Right renal cortex interstitium (tissue), 3 donors: ENCODE measurements around the gene CNDP2. TPM values are rescaled to one million over a fixed set of nuclear protein-coding genes. Genes with fewer than 3 reads are reported as not detected.
"Not testable (repeated sequence)": the region's sequence is repeated elsewhere in the genome, so short reads cannot be mapped to it uniquely, and the experiment has no call there.

Experiments used
- DNase-seq, 3 donors: peaks; one replicate each; pipeline ENCODE4 v3.0.0-alpha.2; 2013; ENCODE audit warnings: low read depth in 3 of 3, low spot score in 2 of 3
- polyA plus RNA-seq, 3 donors: library from polyadenylated mRNA; unstranded; fragments of 120-200 nt; gene quantifications; one replicate each; pipeline ENCODE4 v1.2.1, GENCODE V29; 2013; ENCODE audit not compliant: insufficient read length in 3 of 3

CNDP2 gene
- polyA plus RNA-seq, 3 donors = 257 to 308 (median 263) TPM

GRCh38 chr18:74498712-74499627, 2.8 kb downstream of the CNDP2 start:
- DNase-seq = no peak

DNA sequence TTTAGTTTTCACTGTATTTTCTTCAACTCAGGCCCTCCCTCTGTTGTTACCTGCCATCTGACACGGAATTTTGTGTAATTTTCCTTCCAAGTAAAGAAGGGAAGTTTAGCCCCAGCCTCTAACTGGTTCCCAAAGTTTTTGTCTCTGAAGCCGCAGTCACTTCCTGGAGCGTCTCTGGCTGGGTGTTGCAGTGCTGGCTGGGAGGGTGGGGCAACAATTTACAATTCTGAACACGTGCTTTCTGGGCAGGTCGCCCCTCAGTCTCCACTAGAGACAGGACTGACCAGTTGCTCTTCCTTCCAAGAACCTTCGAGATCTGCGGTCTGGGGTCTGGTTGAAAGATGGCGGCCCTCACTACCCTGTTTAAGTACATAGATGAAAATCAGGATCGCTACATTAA, 3.5 kb downstream of the CNDP2 start:
- DNase-seq = no peak

GRCh38 chr18:74500372-74500771, 4.2 kb downstream of the CNDP2 start:
- no peak for DNase-seq

- not testable (repeated sequence) for DNase-seq
Measured at GRCh38 chr18:74500774-74501173, 4.6 kb downstream of the CNDP2 start.

GRCh38 chr18:74501386-74501785, 5.2 kb downstream of the CNDP2 start:
- no peak for DNase-seq

- DNase-seq = no peak
Measured at GRCh38 chr18:74503137-74503536, 7.0 kb downstream of the CNDP2 start.

DNA sequence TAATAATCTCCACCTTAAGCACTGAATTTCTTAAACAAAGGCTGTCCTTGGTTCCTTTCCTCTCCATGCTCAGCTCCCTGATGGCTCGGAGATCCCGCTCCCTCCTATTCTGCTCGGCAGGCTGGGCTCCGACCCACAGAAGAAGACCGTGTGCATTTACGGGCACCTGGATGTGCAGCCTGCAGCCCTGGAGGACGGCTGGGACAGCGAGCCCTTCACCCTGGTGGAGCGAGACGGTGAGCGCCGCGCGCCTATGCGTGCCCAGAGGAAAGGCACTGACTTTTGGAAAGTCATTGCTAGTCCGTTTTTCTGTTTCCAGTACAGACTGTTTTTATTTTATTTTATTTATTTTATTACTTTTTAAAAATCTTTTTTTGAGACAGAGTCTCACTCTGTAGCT, 9.6 kb downstream of the CNDP2 start:
- no peak for DNase-seq

DNA sequence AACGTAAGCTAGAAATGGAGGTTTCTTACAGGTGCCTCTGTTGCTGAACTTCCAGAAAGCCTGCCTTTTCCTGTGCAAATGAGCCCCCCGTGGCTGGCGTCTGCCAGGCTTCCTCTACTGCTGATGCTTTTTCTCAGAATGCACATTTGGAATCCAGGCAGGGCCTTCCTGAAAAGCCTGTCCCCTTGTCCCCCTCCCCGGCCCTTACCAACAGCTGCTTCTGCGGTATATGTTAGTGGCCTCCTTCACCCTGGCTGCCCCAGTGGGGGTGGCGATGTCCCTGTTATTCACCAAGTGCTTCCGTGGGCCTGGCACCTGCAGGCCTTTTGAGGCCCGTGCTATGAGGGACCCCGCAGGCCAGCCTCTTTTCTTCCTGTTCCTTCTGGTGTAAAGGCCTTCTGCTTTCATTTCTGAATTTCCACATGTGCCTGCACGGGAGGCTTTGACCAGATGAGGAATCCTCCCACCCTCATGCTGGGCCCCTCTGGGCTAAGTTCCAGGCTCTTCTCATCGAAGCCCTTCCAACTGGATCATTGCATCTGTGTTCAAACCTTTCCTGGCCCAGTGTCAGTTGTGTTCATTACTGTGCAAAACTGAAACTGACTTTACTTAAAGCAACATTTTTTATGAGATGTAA, 10.4 kb downstream of the CNDP2 start:
- no peak for DNase-seq

DNA sequence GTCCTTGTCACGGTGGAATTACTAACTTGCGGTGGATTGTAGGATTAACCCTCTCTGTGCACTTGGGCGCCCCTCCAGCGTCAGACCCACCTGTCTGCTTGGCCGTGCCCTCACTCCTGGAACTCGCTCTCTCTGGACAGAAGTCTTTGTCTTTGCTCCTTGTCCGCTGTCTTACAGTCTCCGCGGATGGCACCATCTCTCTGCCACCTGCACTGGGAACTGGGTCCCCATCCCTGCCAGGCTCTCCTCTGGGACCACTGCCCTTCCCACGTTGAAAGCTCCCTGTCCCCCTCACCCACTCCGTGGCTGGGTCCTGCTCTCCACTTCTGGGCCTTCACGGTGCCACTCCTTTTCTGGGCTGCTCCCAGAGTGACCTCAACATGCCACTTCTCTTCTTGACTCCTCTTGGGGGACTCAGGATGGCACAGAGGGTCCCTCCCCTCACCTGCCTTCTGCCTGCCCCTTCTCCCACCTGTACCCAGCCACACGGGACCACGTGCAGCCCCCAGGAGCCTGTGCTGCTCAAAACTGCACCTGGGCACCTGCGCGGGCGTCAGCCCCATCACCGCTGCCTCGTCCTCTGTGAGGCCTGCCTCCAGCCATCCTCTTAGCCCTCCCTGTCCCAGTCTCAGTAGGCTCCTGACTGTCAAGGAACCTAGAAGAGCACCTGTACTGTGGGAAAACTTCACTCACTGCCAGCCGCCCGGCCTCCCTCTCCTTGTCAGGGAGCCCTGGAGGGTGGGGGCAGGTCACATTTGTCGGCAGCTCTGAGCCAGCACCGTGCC, 11.1 kb downstream of the CNDP2 start:
- DNase-seq = no peak

- no peak for DNase-seq
Measured at GRCh38 chr18:74507927-74508326, 11.8 kb downstream of the CNDP2 start.

DNA sequence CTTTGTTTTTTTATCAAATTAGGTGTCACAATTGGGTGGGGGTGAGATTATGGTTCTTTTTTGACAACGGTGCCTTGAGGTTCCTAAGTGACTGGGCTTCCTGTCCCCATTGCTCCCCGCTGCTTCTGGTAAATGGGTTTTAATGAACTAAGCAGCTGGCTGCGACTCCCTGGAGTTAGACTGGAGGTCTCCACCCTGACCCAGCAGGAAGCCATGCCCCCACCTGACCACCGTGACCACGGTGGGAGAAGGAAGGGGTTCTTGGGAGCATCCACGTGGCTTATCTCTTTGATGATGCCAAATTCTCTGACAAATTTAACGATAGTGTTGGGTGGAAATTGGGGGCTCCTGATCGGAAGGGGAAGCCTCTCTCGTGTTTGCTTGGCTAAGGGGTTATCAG, 12.2 kb downstream of the CNDP2 start:
- no peak for DNase-seq

- DNase-seq = no peak
Measured at GRCh38 chr18:74508821-74509225, 12.7 kb downstream of the CNDP2 start.

- no peak for DNase-seq
Measured at GRCh38 chr18:74509856-74510769, 13.9 kb downstream of the CNDP2 start.

- DNase-seq = no peak
Measured at GRCh38 chr18:74510770-74511095, 14.6 kb downstream of the CNDP2 start.

DNA sequence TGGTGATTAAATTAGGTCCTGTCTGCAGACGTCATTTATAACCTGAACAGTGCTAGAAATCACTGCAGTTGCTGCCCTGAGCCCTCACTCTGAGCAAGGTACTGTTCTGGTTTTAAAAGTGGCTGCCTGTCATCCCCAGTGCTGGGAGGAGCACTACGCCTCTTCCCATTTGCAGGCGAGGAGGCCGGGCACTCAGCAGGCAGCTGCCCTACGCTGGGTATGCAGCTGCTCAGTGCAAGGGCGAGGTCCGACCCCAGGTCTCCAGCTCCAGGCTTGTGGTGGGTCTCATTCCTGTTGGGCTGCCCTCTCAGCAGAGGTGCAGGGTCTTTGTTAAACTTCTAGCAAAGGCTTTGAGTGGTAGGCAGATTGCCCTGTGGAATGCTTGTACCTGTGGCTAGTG, 15.7 kb downstream of the CNDP2 start:
- no peak for DNase-seq

- DNase-seq = no peak
Measured at GRCh38 chr18:74512321-74513053, 16.3 kb downstream of the CNDP2 start.

DNA sequence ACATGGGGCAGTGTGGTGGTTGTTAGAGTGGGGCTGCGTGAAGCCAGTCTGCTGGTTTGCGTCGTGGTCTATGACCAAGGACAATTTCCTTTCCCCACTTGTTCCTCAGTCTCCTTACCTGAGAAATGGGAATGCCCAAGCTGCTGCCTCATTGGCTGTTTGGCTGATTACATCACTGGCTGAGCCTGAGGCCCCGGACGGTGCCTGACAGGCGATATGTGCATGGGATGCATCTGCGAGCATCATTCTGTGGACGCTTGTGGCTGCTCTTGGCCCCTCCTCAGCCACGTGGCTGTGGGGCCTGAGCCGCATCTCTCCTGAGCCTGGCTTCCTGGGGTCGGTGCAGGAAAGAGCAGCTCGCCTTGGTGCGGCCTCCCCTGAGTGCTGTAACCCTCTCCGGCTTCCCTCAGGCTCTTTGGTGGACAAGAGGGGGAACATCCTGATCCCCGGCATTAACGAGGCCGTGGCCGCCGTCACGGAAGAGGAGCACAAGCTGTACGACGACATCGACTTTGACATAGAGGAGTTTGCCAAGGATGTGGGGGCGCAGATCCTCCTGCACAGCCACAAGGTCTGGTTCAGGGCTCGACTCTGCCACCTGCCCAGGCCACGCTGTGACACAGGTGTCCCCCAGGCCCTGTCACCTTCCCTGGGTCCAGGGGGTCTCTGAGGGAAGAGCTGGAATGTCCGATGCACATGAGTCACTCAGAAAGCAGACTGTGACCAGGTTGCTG, 17.2 kb downstream of the CNDP2 start:
- no peak for DNase-seq

DNA sequence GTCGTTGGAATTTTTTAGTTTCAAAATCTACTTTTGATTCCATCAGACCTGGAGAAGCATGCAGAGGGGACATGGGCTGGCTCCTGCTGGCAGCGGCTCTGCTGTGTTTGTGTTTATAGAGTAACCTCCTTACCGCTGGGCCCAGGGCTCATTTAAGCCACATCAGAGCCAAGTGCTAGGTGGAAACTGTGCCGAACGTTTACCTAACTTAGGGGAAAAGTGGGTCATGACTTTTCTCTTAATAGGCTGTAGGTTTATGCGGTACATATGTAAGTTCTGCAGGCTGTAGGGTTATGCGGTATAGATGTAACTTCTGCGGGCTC, 17.7 kb downstream of the CNDP2 start:
- no peak for DNase-seq

DNA sequence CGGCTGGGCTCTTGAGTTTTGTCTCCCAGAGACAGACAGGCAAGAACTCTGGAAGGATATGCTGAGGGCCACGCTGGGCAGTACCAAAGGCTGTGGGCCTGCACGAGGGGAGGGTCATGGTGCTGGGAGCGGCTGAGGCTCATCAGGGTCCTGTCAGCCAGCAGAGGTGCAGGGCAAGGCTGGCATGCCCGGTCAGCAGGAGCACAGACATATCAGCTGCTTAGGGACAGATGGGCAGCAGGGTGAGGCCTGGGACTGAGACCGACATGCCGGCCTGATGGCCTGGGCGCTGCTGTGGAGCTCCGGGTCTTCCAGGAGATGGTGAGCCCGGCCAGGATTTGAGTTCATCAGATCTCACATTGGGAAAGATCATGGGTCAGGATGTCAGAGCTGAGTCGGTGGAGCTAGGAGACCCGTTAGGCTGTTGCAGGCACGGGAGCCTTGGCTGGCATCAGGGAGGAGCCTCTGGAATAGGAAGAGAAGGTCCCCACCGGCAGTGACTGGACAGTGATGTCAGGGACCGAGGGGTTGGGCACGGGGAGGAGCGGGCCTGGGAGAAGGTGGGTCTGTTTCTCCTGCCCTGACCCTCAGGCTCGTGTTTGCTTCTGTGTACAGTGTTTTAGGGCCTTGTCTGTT, 18.8 kb downstream of the CNDP2 start:
- DNase-seq = no peak
